ENCODE results near the gene BST1.

Gene BST1

DNA sequence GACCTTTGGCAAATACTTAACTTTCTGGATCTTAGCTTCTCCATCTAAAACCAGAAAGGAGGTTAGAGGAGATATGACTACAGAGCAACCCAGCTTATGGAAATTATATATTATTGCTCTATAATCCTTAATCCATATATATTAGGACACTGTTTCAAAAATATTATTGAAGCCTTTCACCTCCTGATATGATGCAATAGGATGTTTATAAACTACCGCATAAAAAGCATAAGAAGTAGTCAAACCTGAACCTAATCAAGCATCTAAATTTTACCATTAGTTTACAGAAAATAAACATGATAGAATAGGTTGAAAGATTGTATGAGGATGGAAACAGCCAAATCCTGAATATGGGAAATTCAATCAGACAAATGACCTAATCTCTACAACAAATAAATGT is 26.8 kb upstream of the BST1 start:
- no peak for DNase-seq (ENCODE audit: low read depth)

DNA sequence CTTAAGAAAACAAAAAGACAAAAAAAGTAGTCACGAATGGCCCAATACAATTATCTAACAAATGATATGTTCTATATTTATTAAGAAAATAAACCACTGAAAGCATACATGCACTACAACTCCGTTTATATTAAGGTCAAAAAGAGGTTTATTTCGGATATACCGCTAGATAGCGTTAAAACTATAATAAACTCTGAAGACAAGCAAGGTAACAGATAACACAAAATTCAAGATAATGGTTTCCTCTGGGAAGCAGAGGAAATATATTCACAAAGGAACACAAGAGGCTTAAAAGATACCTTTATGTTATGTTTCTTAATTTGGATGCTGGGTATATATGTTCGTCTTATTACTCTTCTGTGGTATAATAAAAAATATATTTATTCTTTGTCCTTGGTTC is 26.0 kb upstream of the BST1 start:
- DNase-seq (ENCODE audit: low read depth): no peak

DNA sequence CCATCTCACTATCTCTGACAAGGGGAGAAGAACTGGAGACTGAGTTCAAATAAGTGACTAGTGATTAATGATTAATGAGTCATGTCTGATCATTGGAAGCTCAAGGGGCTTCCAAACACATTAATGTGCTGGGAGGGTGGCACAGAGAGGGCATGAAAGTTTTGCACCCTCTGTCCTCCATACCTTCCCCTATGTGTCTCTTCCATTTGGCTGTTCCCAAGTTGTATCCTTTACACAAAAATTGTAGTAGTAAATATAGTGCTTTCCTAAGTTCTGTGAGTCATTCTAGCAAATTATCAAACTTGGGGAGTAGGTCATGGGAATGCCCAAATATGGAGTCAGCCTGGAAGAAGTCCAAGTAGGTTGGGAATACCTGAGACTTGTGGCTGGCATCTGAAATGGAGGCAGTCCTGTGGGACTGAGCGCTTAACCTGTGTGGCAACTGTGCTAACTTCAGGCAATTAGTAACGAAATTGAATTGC is 25.3 kb upstream of the BST1 start:
- no peak for DNase-seq (ENCODE audit: low read depth)

- DNase-seq (ENCODE audit: low read depth): no peak
Observed at GRCh38 chr4:15681067-15681371, 21.8 kb upstream of the BST1 start.

GRCh38 chr4:15681372-15682241 is 21.3 kb upstream of the BST1 start, which contains the start of gene FAM200B:
FAM200B (plus strand) TSS chr4:15681827; CDS start chr4:15686978, 5,151 bp downstream.
- DNase-seq (ENCODE audit: low read depth): peak; percentile 91

- DNase-seq (ENCODE audit: low read depth): no peak
Observed at GRCh38 chr4:15682242-15683142, 20.4 kb upstream of the BST1 start.

- DNase-seq (ENCODE audit: low read depth): no peak
Observed at GRCh38 chr4:15683143-15683495, 19.7 kb upstream of the BST1 start.

- DNase-seq (ENCODE audit: low read depth): no peak
Observed at GRCh38 chr4:15684498-15684897, 18.4 kb upstream of the BST1 start.

DNA sequence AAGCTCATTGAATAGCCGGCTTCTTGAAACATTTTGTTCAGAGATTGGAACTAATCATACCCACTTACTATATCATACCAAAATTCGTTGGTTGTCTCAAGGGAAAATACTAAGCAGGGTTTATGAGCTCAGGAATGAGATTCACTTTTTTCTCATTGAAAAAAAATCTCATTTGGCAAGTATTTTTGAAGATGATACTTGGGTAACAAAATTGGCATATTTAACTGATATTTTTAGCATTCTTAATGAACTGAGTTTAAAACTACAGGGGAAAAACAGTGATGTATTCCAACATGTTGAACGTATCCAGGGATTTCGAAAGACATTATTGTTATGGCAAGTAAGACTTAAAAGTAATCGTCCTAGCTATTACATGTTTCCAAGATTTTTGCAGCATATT is 14.8 kb upstream of the BST1 start:
- no peak for DNase-seq (ENCODE audit: low read depth)

- no peak for DNase-seq (ENCODE audit: low read depth)
Observed at GRCh38 chr4:15689540-15689939, 13.3 kb upstream of the BST1 start.

DNA sequence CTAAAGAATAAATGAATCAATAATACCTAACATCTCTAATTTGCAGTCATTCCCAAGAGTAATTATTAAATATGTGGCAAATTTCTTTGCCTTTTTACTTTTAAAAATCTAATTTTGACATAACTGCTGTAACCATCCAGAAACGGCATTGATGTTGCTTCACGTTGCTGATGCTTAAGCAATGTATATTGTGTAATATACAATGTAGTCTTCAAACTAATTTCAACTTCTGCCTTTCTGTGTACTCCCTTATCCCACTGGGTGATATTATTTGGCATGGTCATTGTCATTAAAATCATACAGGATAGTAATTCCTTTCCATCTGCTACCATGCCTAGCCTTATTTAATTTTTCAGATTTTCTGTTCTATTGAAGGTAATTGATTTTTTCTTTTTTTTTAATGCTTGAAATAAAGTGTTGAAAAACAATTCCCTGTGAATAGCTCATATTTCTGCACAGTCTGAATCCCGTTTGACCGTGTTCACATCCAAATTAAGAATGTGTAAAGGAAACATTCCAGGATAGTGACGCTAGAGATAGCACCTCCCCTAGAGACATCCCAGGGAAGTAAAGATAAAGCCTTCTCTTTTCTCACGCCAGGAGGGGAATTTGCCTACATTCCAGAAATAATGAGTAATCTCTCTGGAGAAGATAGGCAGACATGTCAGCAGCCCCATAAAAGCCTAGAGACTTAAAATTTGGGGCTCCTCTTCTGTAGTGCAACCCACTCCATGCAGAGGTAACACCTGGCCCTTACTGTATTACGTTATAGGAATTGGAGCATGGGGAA is 12.7 kb upstream of the BST1 start:
- DNase-seq (ENCODE audit: low read depth): no peak

GRCh38 chr4:15691346-15692135 is 11.3 kb upstream of the BST1 start:
- no peak for DNase-seq (ENCODE audit: low read depth)

DNA sequence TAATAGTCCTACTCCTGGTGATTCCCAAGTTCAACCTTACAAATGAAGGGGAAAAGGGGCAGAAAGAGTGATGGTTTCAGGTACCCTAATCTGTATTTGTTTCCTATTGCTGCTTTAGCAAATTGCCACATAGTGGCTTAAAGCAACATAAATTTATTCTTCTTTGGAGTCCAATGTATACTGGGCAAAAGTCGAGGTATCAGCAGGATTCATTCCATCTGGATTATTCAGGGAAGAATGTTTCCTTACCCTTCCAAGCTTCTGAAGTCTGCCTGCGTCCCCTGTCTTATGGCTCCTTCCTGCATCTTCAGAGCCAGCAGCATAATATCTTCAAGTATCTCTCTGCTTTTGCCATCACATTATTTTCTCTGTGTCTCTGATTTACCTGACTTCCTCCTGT is 10.3 kb upstream of the BST1 start:
- DNase-seq (ENCODE audit: low read depth): no peak

- DNase-seq (ENCODE audit: low read depth): no peak
Observed at GRCh38 chr4:15694431-15694830, 8.4 kb upstream of the BST1 start.

DNA sequence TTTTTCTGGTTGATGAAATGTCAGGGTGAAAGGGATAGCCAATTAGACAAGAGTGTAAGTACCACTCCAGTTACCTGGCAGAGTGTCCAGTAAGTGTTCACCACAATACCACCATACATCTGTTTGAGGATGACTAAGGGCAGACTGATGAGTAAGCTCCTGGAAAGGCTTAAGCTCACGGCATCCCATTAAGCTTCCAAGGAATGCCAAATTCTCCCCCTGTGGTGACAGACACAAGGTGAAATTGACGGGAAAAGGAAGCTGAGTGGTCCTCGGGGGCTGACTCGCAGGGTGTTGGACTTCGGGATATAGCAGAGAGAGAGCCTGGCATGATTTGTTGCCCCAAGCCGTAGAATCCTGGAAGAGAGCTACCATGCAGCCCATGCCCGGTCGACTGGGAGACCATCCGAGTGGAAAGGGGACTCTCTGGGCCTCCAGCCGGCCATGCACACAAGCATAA is 7.6 kb upstream of the BST1 start:
- DNase-seq (ENCODE audit: low read depth): no peak

DNA sequence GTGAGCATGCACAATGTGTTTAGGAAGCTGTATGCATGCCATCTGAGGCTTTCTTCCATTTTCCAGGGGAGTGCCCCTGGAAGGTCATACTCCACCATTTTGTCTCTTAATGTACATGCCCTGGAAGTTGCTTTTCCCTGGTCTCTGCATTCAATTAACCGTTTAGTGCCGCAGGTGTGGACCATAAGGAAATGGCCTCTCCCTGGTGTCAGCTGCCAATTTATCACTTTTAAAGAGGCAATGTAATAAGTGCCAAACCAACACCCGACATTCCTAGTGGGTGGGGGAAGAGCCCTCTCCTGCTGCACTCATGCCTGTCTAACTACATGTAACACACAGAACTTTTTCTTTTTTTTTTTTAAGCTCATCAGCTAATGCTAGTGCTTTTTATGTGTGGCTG is 7.1 kb upstream of the BST1 start:
- DNase-seq (ENCODE audit: low read depth): no peak

GRCh38 chr4:15696866-15697265 is 6.0 kb upstream of the BST1 start:
- no peak for DNase-seq (ENCODE audit: low read depth)

GRCh38 chr4:15703439-15703838 is 574 bp downstream of the BST1 start:
- DNase-seq (ENCODE audit: low read depth): no peak

DNA sequence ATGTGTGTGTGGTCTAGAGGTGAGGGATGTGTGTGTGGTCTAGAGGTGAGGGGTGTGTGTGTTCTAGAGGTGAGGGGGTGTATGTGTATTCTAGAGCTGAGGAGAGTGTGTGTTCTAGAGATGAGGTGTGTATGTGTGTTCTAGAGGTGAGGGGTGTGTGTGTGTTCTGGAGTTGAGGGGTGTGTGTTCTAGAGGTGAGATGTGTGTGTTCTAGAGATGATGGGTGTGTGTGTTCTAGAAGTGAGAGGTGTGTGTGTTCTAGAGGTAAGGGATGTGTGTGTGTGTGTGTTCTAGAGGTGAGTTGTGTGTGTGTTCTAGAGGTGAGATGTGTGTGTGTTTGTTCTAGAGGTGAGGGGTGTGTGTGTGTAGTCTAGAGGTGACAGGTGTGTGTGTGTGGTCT is 1.3 kb downstream of the BST1 start:
- no peak for DNase-seq (ENCODE audit: low read depth)

GRCh38 chr4:15706646-15707362 is 3.9 kb downstream of the BST1 start:
- DNase-seq (ENCODE audit: low read depth): no peak

DNA sequence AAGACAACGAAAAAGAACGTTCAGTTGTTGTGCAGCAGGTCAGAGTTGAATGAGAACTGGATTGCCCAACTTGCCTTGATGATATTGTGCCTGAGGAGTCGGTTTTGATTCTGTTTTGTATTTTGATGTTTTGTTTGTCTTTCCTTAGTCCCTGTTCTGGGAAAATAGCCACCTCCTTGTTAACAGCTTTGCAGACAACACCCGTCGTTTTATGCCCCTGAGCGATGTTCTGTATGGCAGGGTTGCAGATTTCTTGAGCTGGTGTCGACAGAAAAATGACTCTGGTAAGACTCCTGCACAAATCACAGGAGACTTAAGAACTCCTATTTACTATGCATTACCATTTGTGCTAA is 4.5 kb downstream of the BST1 start:
- DNase-seq (ENCODE audit: low read depth): no peak

Measured in stimulated activated CD8-positive, alpha-beta memory T cell treated with anti-CD3 and anti-CD28 coated beads, Interleukin-12 subunit alpha, Interleukin-12 subunit beta, amount 100 ng/mL, for 4 hours (primary cell).